SK-N-SH (cell line): ENCODE data around the gene DEAF1. TPM values are rescaled to one million over a fixed set of nuclear protein-coding genes. Genes with fewer than 3 reads are reported as not detected.

ENCODE experiments used
- CTCF ChIA-PET: fragments of 300-600, 350-600 bp; formaldehyde crosslinking; extraction: SDS; loops from one replicate; lab custom pipeline; 2021; lab: Yijun Ruan, JAX
- POLR2A ChIA-PET: fragments of 350-600 bp; sonication (Branson Sonifier 250); formaldehyde crosslinking; extraction: SDS; loops from one replicate; lab custom pipeline; 2020; ENCODE audit warnings: antibody characterized with exemption, inconsistent platforms; lab: Yijun Ruan, JAX
- DNase-seq: peaks from one replicate; pipeline ENCODE4 v3.0.0; 2012
- H2AFZ ChIP-seq: fragments of 200-600 bp; sonication (generic); 2 replicates; pipeline ENCODE4 v1.8.1; 2016; ENCODE audit warnings: antibody characterized with exemption, mild to moderate bottlenecking, low read depth
- H3F3A ChIP-seq: fragments of 200-600 bp; sonication (generic); replicated peaks from 2 replicates; pipeline ENCODE3; 2016; ENCODE audit warnings: antibody characterized with exemption, mild to moderate bottlenecking; ENCODE audit not compliant: insufficient read depth
- H3K27ac ChIP-seq, 2 experiments: fragments of 200-500 bp in 1 of 2; fragments of 200-600 bp in 1 of 2; sonication (Bioruptor generic) in 1 of 2; sonication (generic), shearing (Covaris generic) in 1 of 2; 2 replicates each; pipeline versions ENCODE4 v1.5.1 to v1.6.1; 2014 to 2016; ENCODE audit warnings: low read depth in 2 of 2, inconsistent platforms in 1 of 2, low read length in 1 of 2, mild to moderate bottlenecking in 1 of 2, mixed read lengths in 1 of 2
- H3K27me3 ChIP-seq: fragments of 200-600 bp; sonication (generic), shearing (Covaris generic); 2 replicates; pipeline ENCODE4 v1.6.1; 2016; ENCODE audit warnings: mixed run types; ENCODE audit not compliant: insufficient read depth
- H3K36me3 ChIP-seq, 2 experiments: fragments of 200-500 bp in 1 of 2; fragments of 200-600 bp in 1 of 2; sonication (Bioruptor generic) in 1 of 2; sonication (generic) in 1 of 2; replicated peaks in 1 of 2; 2 replicates each; pipeline versions ENCODE3 to v1.5.1; 2014 to 2016; ENCODE audit warnings: low read length in 1 of 2, mild to moderate bottlenecking in 1 of 2; ENCODE audit not compliant: insufficient read depth in 2 of 2, control insufficient read depth in 1 of 2
- H3K4me1 ChIP-seq, 2 experiments: fragments of 200-500 bp in 1 of 2; fragments of 200-600 bp in 1 of 2; sonication (Bioruptor generic) in 1 of 2; sonication (generic), shearing (Covaris generic) in 1 of 2; 2 replicates each; pipeline versions ENCODE4 v1.5.1 to v1.6.1; 2014 to 2016; ENCODE audit warnings: low read depth in 1 of 2, low read length in 1 of 2, mixed run types in 1 of 2; ENCODE audit not compliant: insufficient read depth in 2 of 2, control insufficient read depth in 1 of 2
- H3K4me2 ChIP-seq: fragments of 200-600 bp; sonication (generic), shearing (Covaris generic); 2 replicates; pipeline ENCODE4 v1.6.1; 2017; ENCODE audit warnings: mixed run types
- H3K4me3 ChIP-seq, 2 experiments: fragments of 200-500 bp in 1 of 2; fragments of 200-600 bp in 1 of 2; sonication (Bioruptor generic) in 1 of 2; sonication (generic), shearing (Covaris generic) in 1 of 2; 2 replicates each; pipeline versions ENCODE4 v1.5.1 to v1.8.1; 2014 to 2016; ENCODE audit warnings: low read depth in 2 of 2, inconsistent platforms in 1 of 2, low read length in 1 of 2, mild to moderate bottlenecking in 1 of 2, mixed read lengths in 1 of 2, moderate library complexity in 1 of 2
- H3K79me2 ChIP-seq: fragments of 200-600 bp; sonication (generic); 2 replicates; pipeline ENCODE4 v1.8.1; 2017; ENCODE audit warnings: mild to moderate bottlenecking; ENCODE audit not compliant: insufficient read depth
- H3K9ac ChIP-seq: fragments of 200-600 bp; sonication (generic); 2 replicates; pipeline ENCODE4 v1.6.1; 2017; ENCODE audit warnings: mixed run types
- H3K9me2 ChIP-seq: fragments of 200-600 bp; sonication (generic); 2 replicates; pipeline ENCODE4 v1.6.1; 2017; ENCODE audit warnings: mixed run types
- H3K9me3 ChIP-seq: fragments of 200-600 bp; sonication (generic); 2 replicates; pipeline ENCODE4 v1.6.1; 2017; ENCODE audit warnings: mixed run types, mild to moderate bottlenecking, moderate library complexity
- H4K20me1 ChIP-seq: fragments of 200-600 bp; sonication (generic); 2 replicates; pipeline ENCODE4 v1.6.1; 2017; ENCODE audit warnings: mild to moderate bottlenecking, mixed run types; ENCODE audit not compliant: insufficient read depth
- ELF1 ChIP-seq: IDR thresholded peaks from 2 replicates; pipeline ENCODE4 v1.4.0; 2012
- EP300 ChIP-seq, 2 experiments: IDR thresholded peaks; 2 replicates each; pipeline versions ENCODE4 v1.4.0 to v1.6.1; 2012; ENCODE audit warnings: borderline replicate concordance in 1 of 2, low read depth in 1 of 2, low read length in 1 of 2
- EZH2phosphoT487 ChIP-seq: fragments of 200-600 bp; sonication (generic); IDR thresholded peaks from 2 replicates; pipeline ENCODE4 v1.6.1; 2017; ENCODE audit warnings: low read depth, mixed run types, mild to moderate bottlenecking, antibody characterized with exemption, moderate library complexity, borderline replicate concordance
- FOSL2 ChIP-seq: IDR thresholded peaks from 2 replicates; pipeline ENCODE4 v1.4.0; 2012; ENCODE audit warnings: low read depth, mild to moderate bottlenecking, moderate library complexity, borderline replicate concordance
- FOXJ3 ChIP-seq: sonication (generic); formaldehyde crosslinking; IDR thresholded peaks from 2 replicates; pipeline ENCODE4 v1.5.1; 2020; ENCODE audit warnings: mild to moderate bottlenecking, missing genetic modification reagents
- FOXM1 ChIP-seq: IDR thresholded peaks from 2 replicates; pipeline ENCODE4 v1.4.0; 2012; ENCODE audit warnings: low read depth, mild to moderate bottlenecking
- GABPA ChIP-seq: IDR thresholded peaks from 2 replicates; pipeline ENCODE4 v1.4.0; 2012; ENCODE audit warnings: low read depth, mild to moderate bottlenecking
- GATA2 ChIP-seq: sonication (generic); formaldehyde crosslinking; IDR thresholded peaks from 2 replicates; pipeline ENCODE4 v1.5.0; 2020; ENCODE audit warnings: mild to moderate bottlenecking, missing genetic modification reagents
- JUND ChIP-seq: IDR thresholded peaks from 2 replicates; pipeline ENCODE4 v1.4.0; 2012
- MEF2A ChIP-seq: IDR thresholded peaks from 2 replicates; pipeline ENCODE4 v1.4.0; 2012; ENCODE audit warnings: low read depth, borderline replicate concordance
- NFIC ChIP-seq: IDR thresholded peaks from 2 replicates; pipeline ENCODE4 v1.4.0; 2012; ENCODE audit warnings: borderline replicate concordance
- NRF1 ChIP-seq: IDR thresholded peaks from 2 replicates; pipeline ENCODE4 v1.6.1; 2012; ENCODE audit warnings: low read depth, mild to moderate bottlenecking, low read length
- POLR2AphosphoS5 ChIP-seq: IDR thresholded peaks from 2 replicates; pipeline ENCODE4 v1.6.1; 2012; ENCODE audit warnings: low read depth, low read length
- RFX5 ChIP-seq: IDR thresholded peaks from 2 replicates; pipeline ENCODE4 v1.6.1; 2012; ENCODE audit warnings: mild to moderate bottlenecking, improper control_type of control experiment, low read length
- RXRA ChIP-seq: IDR thresholded peaks from 2 replicates; pipeline ENCODE4 v1.4.0; 2012; ENCODE audit warnings: low read depth, mild to moderate bottlenecking, borderline replicate concordance
- SMC3 ChIP-seq: IDR thresholded peaks from 2 replicates; pipeline ENCODE4 v1.6.1; 2012; ENCODE audit warnings: low read depth, low read length, improper control_type of control experiment
- TCF12 ChIP-seq: IDR thresholded peaks from 2 replicates; pipeline ENCODE4 v1.4.0; 2012
- TEAD4 ChIP-seq: IDR thresholded peaks from 2 replicates; pipeline ENCODE4 v1.4.0; 2012; ENCODE audit warnings: mild to moderate bottlenecking, borderline replicate concordance; ENCODE audit not compliant: insufficient read depth
- USF2 ChIP-seq: fragments of 150-350 bp; IDR thresholded peaks from 2 replicates; pipeline ENCODE4 v1.6.1; 2017; ENCODE audit warnings: antibody characterized with exemption, low read length, low read depth, borderline replicate concordance
- YY1 ChIP-seq: IDR thresholded peaks from 2 replicates; pipeline ENCODE4 v1.4.0; 2012; ENCODE audit warnings: low read depth, mild to moderate bottlenecking
- WGBS: methylation state at CpG from one replicate; pipeline ENCODE4 v1.1.6; 2017; ENCODE audit warnings: low lambda C conversion rate; 5-methylcytosine and 5-hydroxymethylcytosine counted together
- polyA plus RNA-seq, 3 experiments: library from polyadenylated mRNA; depleted of rRNA; stranded (reverse); fragments of >200 nt; gene quantifications; 2 replicates each; pipeline ENCODE4 v1.2.3, GENCODE V29; 2012
- TF ChIP-seq, protein P1 (sequence below): fragments of 200-600 bp; sonication (generic); IDR thresholded peaks from 2 replicates; pipeline ENCODE4 v1.6.1; 2017; ENCODE audit warnings: antibody characterized with exemption, mild to moderate bottlenecking, moderate library complexity
- TF ChIP-seq, protein P2 (sequence below): IDR thresholded peaks from 2 replicates; pipeline ENCODE4; 2012

DEAF1 gene
- polyA plus RNA-seq, 1 of the 3 experiments (the other 2 are of a cell fraction) = 40.6 TPM

DNA sequence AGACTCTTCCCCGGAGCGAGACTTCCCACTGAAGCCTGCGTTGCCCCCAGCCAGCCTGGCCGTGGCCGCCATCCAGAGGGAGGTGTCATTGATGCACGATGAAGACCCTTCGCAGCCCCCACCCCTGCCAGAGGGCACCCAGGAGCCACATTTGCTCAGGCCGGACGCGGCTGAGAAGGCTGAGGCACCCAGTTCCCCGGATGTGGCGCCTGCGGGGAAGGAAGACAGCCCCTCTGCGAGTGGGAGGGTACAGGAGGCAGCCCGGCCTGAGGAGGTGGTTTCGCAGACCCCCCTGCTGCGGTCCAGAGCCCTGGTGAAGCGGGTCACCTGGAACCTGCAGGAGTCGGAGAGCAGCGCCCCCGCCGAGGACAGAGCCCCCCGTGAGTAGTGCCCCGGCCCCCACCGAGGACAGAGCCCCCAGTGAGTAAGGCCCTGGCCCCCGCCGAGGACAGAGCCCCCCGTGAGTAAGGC is 85.6 kb downstream of the DEAF1 start (continued):
- TF ChIP-seq, protein P1, sequence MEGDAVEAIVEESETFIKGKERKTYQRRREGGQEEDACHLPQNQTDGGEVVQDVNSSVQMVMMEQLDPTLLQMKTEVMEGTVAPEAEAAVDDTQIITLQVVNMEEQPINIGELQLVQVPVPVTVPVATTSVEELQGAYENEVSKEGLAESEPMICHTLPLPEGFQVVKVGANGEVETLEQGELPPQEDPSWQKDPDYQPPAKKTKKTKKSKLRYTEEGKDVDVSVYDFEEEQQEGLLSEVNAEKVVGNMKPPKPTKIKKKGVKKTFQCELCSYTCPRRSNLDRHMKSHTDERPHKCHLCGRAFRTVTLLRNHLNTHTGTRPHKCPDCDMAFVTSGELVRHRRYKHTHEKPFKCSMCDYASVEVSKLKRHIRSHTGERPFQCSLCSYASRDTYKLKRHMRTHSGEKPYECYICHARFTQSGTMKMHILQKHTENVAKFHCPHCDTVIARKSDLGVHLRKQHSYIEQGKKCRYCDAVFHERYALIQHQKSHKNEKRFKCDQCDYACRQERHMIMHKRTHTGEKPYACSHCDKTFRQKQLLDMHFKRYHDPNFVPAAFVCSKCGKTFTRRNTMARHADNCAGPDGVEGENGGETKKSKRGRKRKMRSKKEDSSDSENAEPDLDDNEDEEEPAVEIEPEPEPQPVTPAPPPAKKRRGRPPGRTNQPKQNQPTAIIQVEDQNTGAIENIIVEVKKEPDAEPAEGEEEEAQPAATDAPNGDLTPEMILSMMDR = no peak
- TF ChIP-seq NRF1 = no peak
- no peak for TF ChIP-seq RXRA
- TF ChIP-seq TEAD4 = no peak
- no peak for TF ChIP-seq EZH2phosphoT487
- TF ChIP-seq, protein P2, sequence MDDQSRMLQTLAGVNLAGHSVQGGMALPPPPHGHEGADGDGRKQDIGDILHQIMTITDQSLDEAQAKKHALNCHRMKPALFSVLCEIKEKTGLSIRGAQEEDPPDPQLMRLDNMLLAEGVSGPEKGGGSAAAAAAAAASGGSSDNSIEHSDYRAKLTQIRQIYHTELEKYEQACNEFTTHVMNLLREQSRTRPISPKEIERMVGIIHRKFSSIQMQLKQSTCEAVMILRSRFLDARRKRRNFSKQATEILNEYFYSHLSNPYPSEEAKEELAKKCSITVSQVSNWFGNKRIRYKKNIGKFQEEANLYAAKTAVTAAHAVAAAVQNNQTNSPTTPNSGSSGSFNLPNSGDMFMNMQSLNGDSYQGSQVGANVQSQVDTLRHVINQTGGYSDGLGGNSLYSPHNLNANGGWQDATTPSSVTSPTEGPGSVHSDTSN = no peak
- no peak for TF ChIP-seq GABPA
- no peak for TF ChIP-seq JUND
- no peak for TF ChIP-seq FOXM1
- TF ChIP-seq TCF12 = no peak

DNA sequence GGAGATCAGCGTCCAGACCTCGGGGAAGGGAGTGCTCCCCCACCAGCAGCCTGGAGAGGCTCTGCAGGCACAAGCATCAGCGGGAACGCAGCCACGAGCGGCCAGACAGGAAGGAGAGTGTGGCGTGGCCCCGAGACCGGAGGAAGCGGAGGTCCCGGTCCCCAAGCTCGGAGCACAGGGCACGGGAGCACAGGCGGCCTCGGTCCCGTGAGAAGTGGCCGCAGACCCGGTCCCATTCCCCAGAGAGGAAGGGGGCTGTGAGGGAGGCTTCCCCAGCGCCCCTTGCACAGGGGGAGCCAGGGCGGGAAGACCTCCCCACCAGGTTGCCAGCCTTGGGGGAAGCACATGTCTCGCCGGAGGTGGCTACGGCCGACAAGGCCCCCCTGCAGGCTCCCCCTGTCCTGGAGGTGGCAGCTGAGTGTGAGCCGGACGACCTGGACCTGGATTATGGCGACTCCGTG is 86.2 kb downstream of the DEAF1 start:
- WGBS = 95% methylated on average over 18 of the region's 28 CpGs
- peaks cover 6% of the 10 kb centered on the region for H3F3A ChIP-seq
- H4K20me1 ChIP-seq = peaks cover 29% of the 10 kb centered on the region
- H3K79me2 ChIP-seq = peaks cover 7% of the 10 kb centered on the region; the same call in 1 of the 2 replicates
- no peak overlapping the region for H3K4me2 ChIP-seq
- H3K36me3 ChIP-seq = peaks cover 38 to 91% of the 10 kb centered on the region in 2 experiments
- no peak overlapping the region for H3K27ac ChIP-seq
- no peaks in the 10 kb centered on the region for H3K27me3 ChIP-seq
- H3K9me2 ChIP-seq = no peaks in the 10 kb centered on the region
- H2AFZ ChIP-seq = no peak overlapping the region
- CTCF ChIA-PET = interaction anchor here (0.7 kb wide), 1 partner anchor 19 kb away, joined by 3 read pairs; no protein-coding TSS in a partner anchor
- H3K9ac ChIP-seq = no peak overlapping the region
- no peak for DNase-seq
- H3K4me3 ChIP-seq = no peak overlapping the region
- TF ChIP-seq JUND (no peak), NFIC (no peak), MEF2A (no peak), YY1 (no peak), FOXJ3 (CRISPR knock-in tag) (no peak), POLR2AphosphoS5 (no peak), FOXM1 (no peak), SMC3 (no peak), USF2 (no peak), GATA2 (no peak), ELF1 (no peak), TCF12 (no peak), EP300 (IDR thresholded peaks at IDR 0.05; ENCODE audit: borderline replicate concordance in 1 of 2, low read depth in 1 of 2, low read length in 1 of 2) (no peak), FOSL2 (no peak), RFX5 (no peak), GABPA (no peak)
- TF ChIP-seq, protein P1 = no peak
- peaks cover 4 to 14% of the 10 kb centered on the region in 2 experiments; a peak in 1 of 4 replicates for H3K4me1 ChIP-seq
- POLR2A ChIA-PET = interaction anchor here (1.2 kb wide), 1 partner anchor 23 kb away, joined by 3 read pairs; no protein-coding TSS in a partner anchor
- no peaks in the 10 kb centered on the region for H3K9me3 ChIP-seq
